ENCODE results near the gene GPC1. TPM values are rescaled to one million over a fixed set of nuclear protein-coding genes. Genes with fewer than 3 reads are reported as not detected.

GPC1 gene
- total RNA-seq, 2 experiments from 2014 or later = 0.83 to 1.2 TPM

DNA sequence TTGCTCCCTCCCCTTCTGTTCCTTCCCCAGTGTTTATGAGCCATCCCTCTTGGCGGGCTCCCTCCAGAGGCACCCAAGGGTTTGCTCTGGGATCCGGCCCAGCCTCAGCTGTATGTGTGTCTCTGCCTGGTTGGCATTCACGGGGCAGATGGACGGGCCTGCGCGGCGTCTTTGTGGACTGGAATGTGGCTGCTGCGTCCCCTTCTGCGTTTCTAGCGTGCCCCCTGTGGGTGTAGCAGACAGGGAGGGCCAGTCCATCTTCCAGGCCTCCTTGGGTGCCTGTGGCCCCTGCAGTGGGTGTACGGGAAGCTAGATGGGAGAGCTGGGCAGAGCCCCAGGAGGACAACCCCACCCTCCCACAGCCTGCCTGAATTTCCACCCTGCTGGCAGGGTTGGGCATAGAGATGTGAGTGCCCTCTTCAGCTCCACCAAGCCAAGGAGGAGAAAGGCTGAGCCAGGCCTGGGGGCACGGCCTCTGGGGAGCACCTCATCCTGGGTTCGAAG lies 15.7 kb downstream of the GPC1 start:
- no peaks in the 10 kb centered on the region for H3K9me3 Mint-ChIP-seq
- ChIA-PET CTCF (no interaction called here), POLR2A (no interaction called here)
- no peaks in the 10 kb centered on the region for H3K36me3 Mint-ChIP-seq (ENCODE audit: low read depth)
- intact Hi-C loops (cut with micrococcal nuclease) = no loop called here
- H3K27me3 Mint-ChIP-seq = peaks cover 40% of the 10 kb centered on the region
- ATAC-seq (no peak), DNase-seq (no peak)
- no peak overlapping the region for H3K27ac Mint-ChIP-seq
- peaks cover 7% of the 10 kb centered on the region for H3K4me1 Mint-ChIP-seq (ENCODE audit: low read depth)
- H3K4me3 Mint-ChIP-seq = no peak overlapping the region
- TF ChIP-seq, protein P1, sequence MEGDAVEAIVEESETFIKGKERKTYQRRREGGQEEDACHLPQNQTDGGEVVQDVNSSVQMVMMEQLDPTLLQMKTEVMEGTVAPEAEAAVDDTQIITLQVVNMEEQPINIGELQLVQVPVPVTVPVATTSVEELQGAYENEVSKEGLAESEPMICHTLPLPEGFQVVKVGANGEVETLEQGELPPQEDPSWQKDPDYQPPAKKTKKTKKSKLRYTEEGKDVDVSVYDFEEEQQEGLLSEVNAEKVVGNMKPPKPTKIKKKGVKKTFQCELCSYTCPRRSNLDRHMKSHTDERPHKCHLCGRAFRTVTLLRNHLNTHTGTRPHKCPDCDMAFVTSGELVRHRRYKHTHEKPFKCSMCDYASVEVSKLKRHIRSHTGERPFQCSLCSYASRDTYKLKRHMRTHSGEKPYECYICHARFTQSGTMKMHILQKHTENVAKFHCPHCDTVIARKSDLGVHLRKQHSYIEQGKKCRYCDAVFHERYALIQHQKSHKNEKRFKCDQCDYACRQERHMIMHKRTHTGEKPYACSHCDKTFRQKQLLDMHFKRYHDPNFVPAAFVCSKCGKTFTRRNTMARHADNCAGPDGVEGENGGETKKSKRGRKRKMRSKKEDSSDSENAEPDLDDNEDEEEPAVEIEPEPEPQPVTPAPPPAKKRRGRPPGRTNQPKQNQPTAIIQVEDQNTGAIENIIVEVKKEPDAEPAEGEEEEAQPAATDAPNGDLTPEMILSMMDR (IDR thresholded peaks at IDR 0.05) = no peak

- Mint-ChIP-seq H3K4me1 (ENCODE audit: low read depth) (peaks cover 7% of the 10 kb centered on the region), H3K9me3 (no peaks in the 10 kb centered on the region), H3K36me3 (ENCODE audit: low read depth) (no peaks in the 10 kb centered on the region), H3K27me3 (peaks cover 44% of the 10 kb centered on the region), H3K4me3 (peak overlapping the region; percentile 13), H3K27ac (no peak overlapping the region)
- POLR2A ChIA-PET = no interaction called here
- TF ChIP-seq, protein P1 (IDR thresholded peaks at IDR 0.05) = no peak
- intact Hi-C loops (cut with micrococcal nuclease) = no loop called here
- no peak for DNase-seq
- ATAC-seq = no peak
- CTCF ChIA-PET = no interaction called here
Measured at GRCh38 chr2:240451791-240452461, 16.5 kb downstream of the GPC1 start.

DNA sequence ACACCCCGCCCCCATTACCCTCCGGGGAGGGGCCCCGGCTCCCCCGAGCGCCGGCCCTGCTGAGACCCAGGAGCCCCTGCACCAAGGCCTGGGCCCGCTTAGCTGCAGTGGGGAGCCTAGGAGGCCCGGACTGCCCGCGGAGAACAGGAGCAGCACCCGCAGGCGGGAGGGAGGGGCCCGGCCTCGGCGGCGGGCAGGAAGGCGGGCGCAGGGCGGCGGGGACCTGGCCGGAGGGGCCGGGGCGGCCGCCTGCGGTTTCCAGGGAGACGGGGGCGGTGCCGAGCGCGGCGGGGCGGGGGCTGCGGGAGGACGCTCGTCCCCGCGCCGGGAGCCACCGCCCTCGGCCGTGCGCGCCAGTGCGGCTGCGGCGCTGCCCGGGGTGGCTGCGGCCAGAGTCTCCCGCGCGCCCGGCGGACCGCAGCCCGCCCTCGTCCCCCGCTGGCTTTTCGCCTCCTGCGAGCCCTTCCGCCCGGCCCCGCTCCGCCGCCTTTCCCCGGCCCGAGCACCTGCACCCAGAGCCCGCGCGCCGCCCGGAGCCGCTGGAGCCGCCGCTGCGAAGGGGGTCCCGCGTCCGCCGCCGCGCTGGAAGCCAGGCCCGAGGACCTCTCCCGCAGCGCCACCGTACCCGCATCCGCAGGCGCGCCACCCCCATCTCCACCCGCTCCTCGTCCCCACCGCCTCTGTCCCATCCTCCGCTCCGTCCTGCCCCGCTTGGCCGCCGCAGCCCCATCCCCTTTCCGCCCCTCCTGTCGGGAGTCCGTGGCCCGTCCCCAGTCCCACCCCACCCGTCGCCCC lies 17.2 kb downstream of the GPC1 start:
- peaks cover 44% of the 10 kb centered on the region for H3K27me3 Mint-ChIP-seq
- DNase-seq (no peak), ATAC-seq (no peak)
- H3K36me3 Mint-ChIP-seq (ENCODE audit: low read depth) = no peaks in the 10 kb centered on the region
- H3K4me3 Mint-ChIP-seq = peak overlapping the region; percentile 13
- H3K4me1 Mint-ChIP-seq (ENCODE audit: low read depth) = peaks cover 7% of the 10 kb centered on the region
- TF ChIP-seq, protein P1 (IDR thresholded peaks at IDR 0.05) = no peak
- ChIA-PET CTCF (no interaction called here), POLR2A (no interaction called here)
- H3K27ac Mint-ChIP-seq = no peak overlapping the region
- no peaks in the 10 kb centered on the region for H3K9me3 Mint-ChIP-seq
- intact Hi-C loops (cut with micrococcal nuclease) = no loop called here

DNA sequence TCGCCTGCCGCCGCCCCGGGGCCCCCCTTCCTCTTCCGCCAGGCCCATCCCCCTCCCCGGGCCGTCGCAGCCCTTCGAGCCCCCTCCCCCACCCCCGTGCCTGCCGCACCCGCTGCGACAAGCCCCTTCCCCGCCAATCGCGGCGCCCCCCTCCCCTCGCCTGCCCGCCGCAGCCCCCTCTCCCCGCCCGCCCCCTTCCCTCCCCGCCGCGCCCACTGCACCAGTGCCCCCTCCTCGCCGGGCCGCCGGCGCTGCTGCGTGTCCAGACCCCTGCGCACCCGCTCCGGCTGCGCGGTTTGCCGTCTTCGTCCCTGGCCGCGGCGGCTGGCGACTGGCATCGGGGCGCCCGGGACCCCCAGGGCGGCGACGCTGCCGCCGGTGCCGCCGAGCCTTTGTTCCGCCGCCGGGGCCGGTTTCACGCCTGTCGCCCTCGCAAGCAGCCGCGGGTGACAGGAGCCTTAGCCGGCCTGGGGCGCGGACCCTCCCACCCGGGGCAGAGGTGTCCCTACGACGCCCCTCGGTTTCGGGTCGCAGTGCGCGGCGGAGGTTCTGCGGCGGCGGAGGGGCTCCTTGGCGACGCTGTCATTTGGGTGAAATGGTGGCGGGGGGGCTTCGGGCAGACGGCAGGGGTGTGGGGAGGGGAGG lies 18.1 kb downstream of the GPC1 start:
- no peaks in the 10 kb centered on the region for H3K9me3 Mint-ChIP-seq
- TF ChIP-seq, protein P1 (IDR thresholded peaks at IDR 0.05) = no peak
- ChIA-PET CTCF (no interaction called here), POLR2A (no interaction called here)
- intact Hi-C loops (cut with micrococcal nuclease) = no loop called here
- H3K27ac Mint-ChIP-seq = no peak overlapping the region
- no peak overlapping the region for H3K4me3 Mint-ChIP-seq
- DNase-seq = no peak
- peaks cover 7% of the 10 kb centered on the region for H3K4me1 Mint-ChIP-seq (ENCODE audit: low read depth)
- H3K27me3 Mint-ChIP-seq = peaks cover 44% of the 10 kb centered on the region
- no peaks in the 10 kb centered on the region for H3K36me3 Mint-ChIP-seq (ENCODE audit: low read depth)
- ATAC-seq = no peak

Measured in activated CD8-positive, alpha-beta T cell treated with anti-CD3 and anti-CD28 coated beads for 36 hours (primary cell).